VCaP (cell line): ENCODE measurements around the gene GTPBP6.
A peak's percentile ranks its signal among the peaks of the same experiment; 100 is the strongest.
"Not testable (repeated sequence)": the region's sequence is repeated elsewhere in the genome, so short reads cannot be mapped to it uniquely, and the experiment has no call there.

ENCODE experiments used
- H3K27ac ChIP-seq: fragments of 450-650 bp; 2 replicates; pipeline ENCODE4 v1.5.1; 2017
- CTCF ChIP-seq: fragments of 450-650 bp; conservative IDR thresholded peaks from 2 replicates; pipeline ENCODE4 v1.5.1; 2017; ENCODE audit warnings: mild to moderate bottlenecking, moderate library complexity

GTPBP6 gene

DNA sequence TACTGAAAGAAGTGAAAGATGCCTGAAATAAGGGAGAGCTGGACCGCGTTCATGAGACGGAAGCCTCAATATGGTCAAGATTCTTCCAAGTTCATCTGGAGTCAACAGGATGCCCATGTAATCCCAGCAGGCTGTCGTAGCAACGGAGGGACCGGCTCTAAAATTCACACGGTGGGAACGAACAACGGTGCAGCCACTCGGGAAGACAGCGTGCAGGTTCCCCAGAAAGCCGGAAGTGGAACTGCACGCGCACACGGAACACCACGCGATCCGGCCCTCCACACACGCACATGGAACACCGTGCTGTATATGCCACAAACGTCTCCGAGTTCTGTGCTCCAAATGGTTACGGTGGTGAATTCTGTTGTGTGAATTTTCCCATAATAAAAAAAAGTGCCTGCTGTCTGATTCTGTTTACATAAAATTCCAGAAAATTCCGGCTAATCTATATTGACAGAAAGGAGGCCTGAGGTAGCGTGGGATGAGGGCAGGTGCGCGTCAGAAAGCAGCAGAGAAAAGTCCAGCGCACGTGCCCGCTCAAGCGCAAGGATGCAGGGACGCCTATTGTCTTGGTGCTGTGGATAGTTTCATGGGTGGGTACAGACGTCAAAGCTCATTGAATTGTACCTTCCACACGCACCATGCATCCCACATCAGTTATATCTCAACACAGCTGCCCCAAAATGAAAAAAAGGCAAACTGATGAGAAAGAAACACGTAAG lies 36.9 kb upstream of the GTPBP6 start:
- H3K27ac ChIP-seq: peak overlapping the region; percentile 32; the same call in 1 of the 2 replicates
- TF ChIP-seq CTCF: no peak

DNA sequence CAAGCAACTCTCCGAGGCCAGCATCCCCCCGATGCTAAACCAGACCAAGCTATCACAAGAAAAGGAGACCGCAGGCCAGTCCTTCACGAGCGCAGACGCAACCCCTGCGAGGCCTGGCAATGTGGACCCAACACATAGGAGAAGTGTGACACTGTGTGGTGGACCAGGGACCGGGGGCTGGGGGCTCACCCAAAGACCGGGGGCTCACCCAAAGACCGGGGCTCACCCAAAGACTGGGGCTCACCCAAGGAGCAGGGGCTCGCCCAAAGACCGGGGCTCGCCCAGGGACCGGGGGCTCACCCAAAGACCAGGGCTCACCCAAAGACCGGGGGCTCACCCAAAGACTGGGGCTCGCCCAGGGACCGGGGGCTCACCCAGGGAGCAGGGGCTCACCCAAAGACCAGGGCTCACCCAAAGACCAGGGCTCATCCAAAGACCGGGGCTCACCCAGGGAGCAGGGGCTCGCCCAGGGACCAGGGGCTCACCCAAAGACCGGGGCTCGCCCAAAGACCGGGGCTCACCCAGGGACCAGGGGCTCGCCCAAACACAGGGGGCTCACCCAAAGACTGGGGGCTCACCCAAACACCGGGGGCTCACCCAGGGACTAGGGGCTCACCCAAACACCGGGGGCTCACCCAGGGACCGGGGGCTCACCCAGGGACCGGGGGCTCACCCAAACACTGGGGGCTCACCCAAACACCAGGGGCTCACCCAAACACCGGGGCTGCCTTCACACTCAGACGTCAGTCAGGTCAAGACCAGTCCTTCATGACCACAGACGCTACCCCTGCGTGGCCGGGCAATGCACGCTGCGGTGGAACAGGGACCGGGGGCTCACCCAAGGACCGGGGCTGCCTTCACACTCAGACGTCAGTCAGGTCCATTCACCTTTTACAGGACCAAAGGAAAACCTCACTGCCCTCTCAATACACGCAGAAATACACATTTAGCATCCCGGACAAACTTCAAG lies 35.3 kb upstream of the GTPBP6 start:
- no peak for TF ChIP-seq CTCF
- H3K27ac ChIP-seq: peak overlapping the region; percentile 32

GRCh38 chrX:352582-353314 lies 34.2 kb upstream of the GTPBP6 start:
- no peak for TF ChIP-seq CTCF
- no peak overlapping the region for H3K27ac ChIP-seq

- TF ChIP-seq CTCF: no peak
Observed at GRCh38 chrX:352181-352580, 33.6 kb upstream of the GTPBP6 start.

DNA sequence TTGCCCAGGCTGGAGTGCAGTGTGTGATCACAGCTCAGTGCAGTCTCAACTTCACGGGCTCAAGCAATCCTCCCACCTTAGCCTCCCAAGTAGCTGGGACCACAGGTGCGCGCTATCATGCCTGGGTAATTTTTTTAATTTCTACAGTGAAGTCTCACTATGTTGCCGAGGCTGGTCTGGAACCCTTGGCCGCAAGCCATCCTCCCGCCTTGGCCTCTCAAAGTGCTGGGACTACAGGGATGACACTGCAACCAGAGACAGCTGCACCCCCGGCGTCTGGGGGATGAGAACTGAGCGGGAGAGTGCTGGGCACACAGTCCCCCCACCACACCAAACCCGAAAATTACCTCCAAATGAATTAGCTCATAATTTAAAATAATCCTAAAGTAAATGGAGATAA lies 33.1 kb upstream of the GTPBP6 start:
- no peak overlapping the region for H3K27ac ChIP-seq
- TF ChIP-seq CTCF: no peak

More at GRCh38 chrX:352181-352580, 33.6 kb upstream of the GTPBP6 start:
- no peak overlapping the region for H3K27ac ChIP-seq

DNA sequence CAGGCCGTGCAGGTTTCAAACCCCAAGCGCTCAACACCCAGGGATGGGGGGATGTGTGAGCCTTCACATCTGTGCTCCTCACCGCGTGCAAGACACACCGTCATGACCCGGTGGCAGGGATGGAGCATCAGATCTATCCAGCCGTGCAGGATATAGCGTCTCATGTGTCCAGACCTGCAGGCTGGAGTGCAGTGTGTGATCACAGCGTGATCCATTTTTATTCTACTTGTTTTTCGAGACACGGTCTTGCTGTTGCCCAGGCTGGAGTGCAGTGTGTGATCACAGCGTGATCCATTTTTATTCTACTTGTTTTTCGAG lies 32.7 kb upstream of the GTPBP6 start:
- H3K27ac ChIP-seq: not testable (repeated sequence)

GRCh38 chrX:350534-351323 lies 32.1 kb upstream of the GTPBP6 start:
- TF ChIP-seq CTCF: no peak

More at GRCh38 chrX:350534-351323, 32.1 kb upstream of the GTPBP6 start:
- no peak overlapping the region for H3K27ac ChIP-seq
